GM21447 (cell line): Measurements from ENCODE around the gene CEPT1.

Experiments
- ATAC-seq: cut with Tn5 transposase; IDR thresholded peaks from one replicate; pipeline ENCODE4 v1.9.1; 2021; ENCODE audit not compliant: unreplicated experiment

The CEPT1 gene

GRCh38 chr1:111192074-111192473 lies 52.1 kb downstream of the CEPT1 start:
- ATAC-seq = no peak

DNA sequence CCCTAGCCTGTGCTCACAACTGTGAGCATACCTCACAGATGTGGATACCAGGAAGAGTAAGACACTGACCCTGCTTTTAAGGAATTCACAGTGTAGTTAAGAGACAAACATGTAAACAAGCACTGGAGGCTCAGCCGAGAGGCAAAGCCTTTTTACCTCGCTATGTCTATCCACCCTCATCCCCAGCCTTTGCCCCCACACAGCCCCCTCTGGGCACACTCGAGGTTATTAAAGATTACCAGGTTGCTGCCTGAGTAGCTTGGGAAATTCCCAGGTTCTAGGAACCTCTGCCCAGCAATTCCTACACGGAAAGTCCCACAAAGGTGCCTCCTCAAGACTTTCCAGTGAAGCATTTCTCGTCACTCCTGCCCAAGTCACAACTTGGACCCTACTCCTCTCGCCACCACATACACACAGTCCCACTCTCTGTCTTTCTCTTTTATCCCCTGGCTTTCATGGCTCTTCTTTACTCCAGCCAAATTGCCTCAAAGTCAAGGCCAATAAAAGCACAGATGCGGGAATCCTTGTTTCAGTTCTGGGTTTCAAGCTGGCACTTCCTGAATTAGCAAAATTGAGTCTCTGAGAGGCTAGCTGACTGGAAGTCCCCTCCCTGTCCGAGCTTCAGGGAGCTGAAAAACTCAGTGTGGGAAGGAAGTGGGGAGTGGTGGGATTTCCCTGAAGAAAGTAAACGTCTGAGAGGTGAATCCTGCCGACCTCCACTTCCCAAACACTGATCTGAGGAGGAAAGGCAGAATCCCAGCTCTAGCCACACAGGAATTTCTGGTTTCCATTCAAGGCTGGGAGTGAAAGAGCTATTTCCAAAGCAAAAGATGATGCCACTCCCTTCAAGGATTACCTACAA lies 52.9 kb downstream of the CEPT1 start:
- no peak for ATAC-seq

- ATAC-seq = no peak
These were observed 53.9 kb downstream of the CEPT1 start for GRCh38 chr1:111193712-111194480.

GRCh38 chr1:111195002-111195684 lies 55.1 kb downstream of the CEPT1 start:
- no peak for ATAC-seq

DNA sequence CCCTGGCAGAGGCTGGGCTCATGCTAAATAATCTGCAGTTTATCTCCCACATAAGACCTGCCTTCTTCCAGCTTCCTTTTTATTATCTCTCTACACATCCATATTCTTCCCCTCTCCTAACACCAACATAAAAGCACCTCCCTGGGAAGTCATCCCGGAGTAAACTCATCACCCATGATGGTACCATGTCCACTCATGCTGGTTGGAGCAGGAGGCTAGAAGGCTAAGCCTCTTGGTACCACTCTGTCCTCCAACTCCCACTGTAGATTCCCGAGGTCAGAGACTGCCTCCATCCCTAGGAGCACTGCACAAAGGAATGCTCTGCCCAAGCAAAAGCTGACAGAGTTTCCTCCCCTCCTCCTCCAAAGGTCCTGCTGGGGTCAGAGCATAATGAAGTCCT lies 56.2 kb downstream of the CEPT1 start:
- ATAC-seq = no peak

GRCh38 chr1:111197598-111198284 lies 57.7 kb downstream of the CEPT1 start:
- ATAC-seq = peak; percentile 37

GRCh38 chr1:111198836-111199235 lies 58.8 kb downstream of the CEPT1 start:
- no peak for ATAC-seq

GRCh38 chr1:111199329-111199728 lies 59.3 kb downstream of the CEPT1 start:
- ATAC-seq = no peak

DNA sequence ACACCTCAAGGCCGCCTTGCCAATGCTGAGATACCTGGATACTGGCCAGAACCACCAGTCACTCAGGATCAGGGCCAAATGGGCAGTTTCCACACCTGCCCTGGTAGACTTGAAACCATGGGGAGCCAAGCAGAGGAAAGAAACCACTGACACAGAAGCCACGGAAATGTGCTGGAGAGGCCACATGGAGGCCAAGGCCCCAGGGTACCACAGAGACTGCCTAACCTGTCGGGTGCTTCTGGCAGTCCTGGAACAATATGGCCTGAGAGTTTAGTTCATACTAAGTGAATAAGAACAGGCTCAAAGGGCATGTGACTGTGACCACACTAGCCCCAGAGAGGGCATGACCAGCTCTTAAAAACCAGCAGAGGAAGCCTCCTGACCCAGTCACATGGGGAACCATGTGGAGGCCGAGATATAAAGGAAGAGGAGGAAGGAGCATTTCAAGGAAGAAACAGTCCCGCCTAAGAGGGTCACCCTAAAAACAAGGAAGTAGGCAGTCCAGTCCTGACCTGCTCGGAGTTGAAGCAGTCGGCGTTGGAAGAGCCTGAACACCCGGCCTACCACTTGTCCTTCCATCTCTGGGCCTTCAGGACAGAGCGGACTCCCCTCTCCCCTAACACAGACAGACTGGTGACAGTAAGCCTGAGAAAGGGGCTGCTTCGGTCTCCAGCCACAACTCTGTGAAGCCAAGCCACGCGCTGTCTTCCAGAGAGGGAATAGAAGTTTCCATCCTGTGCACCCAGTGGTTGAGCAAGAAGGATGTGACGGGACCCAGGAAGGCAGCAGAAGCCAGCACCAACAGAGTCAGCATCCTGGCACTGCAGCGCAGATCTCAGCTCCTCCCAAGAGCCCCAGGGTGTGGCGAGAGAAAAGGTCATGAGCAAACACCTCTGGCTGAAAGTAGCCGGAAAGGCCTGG lies 60.1 kb downstream of the CEPT1 start, which contains the start of gene DENND2D:
TSS of gene DENND2D (minus strand) at position 766 of the 921 bp plus-strand sequence. CDS start at position 579, 187 bp downstream.
- ATAC-seq = no peak

- no peak for ATAC-seq
These were observed 60.8 kb downstream of the CEPT1 start for GRCh38 chr1:111200802-111201161.

DNA sequence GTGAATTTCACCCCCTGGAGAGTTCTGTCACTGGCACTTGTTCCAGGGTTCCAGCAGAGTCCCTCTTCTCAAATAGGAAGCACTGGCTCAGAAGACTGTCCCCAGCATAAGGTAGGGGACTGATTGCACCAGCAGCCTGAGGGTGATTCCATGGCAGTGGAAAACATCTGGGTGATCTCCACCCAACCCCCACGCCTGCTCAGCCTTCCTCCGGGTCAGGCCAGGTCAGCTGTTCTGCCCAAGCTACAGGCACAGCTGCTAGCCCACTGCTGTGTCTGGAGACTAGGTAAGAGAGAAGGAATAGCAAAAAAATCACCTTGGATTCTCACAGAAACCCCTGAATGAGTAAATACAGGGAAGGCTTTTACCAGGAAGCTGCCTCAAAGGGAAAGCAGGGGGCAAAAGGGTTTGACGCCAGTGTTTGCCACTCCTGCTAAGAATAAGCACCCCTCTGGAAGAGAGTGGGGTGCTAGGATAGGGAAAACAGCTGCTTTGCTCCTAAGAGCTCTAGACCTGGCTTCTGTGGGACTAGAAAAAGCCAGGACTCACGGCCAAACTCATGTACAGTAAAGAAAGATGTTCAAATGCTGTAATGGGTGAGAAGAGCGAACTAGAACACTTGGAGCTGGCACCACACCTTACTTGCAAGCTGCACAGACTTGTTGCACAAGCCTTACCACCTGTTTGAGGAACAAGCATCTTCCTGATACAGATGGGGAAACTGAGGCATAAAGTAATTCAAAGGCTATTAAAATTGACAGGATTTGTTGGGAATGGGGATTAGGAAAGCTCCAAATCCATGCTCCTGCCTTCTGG lies 61.5 kb downstream of the CEPT1 start:
- no peak for ATAC-seq

GRCh38 chr1:111202366-111202706 lies 62.3 kb downstream of the CEPT1 start:
- ATAC-seq = no peak

DNA sequence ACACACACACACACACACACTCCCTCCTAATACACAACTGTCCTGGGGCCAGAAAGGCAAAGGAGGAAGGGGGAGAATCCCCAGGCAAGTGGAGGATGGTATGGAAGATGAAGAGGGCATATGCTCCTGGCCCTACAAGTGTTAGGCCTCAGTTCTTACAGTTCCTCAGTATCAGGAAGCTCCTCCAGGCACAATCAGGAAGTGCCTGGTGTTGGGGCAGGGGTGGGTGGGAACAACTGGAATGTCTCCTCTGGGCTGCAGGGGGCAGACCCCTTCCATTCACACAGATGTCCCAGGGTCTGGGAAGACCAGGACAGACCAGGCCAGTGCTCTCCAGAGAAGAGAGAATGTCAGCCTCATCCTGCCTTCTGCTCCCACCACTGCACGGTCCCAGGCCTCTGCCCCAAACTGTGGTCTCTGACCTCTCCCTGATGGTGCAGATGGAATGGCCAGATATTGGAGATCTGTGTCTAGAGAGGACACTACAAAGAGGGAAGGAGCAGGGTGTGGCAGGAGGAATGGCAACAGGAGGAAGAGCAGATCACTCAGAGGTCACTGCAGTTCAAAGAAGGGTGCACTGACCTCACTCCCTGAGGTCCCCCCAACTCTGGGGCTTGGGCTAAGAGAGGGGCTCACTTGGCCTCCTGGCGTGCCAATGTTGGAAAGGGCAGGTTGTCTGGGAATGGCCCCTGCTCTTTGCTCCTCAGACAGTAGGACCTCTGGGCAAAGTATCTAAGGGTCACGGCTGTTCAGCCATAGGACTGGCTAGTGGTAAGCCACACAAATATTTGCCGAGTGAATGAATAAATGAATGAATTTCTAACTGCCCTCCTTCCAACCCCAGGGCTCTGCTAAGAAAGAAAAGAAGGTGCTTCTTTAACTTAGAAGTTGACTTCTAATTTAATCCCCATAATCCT lies 62.9 kb downstream of the CEPT1 start:
- ATAC-seq = no peak

DNA sequence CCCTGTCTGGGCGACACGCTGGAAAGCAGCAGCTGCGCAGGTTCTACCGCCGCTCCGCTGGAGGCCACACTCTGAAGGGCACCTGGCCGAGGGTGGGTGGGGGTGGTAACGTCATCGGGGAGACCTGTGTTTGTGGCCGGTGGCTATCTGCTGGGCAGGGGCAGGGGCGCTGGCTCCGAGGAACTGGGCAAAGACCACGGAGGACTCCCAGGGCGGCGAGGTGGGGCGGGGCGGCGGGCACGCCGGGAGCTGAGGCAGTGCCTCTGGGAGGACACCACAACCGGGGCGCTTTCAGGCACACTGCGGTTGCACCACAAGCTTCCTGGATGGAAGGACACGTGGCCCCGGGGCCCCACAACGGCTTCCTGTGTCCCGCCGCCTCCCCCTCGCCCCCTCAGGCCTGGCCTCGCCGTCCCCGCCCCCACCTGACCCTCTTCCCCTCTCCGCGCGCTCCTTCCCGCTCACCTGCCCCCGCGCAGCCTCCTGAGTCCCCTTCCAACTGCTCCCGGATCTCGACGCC lies 63.7 kb downstream of the CEPT1 start:
- peak; percentile 50 for ATAC-seq

DNA sequence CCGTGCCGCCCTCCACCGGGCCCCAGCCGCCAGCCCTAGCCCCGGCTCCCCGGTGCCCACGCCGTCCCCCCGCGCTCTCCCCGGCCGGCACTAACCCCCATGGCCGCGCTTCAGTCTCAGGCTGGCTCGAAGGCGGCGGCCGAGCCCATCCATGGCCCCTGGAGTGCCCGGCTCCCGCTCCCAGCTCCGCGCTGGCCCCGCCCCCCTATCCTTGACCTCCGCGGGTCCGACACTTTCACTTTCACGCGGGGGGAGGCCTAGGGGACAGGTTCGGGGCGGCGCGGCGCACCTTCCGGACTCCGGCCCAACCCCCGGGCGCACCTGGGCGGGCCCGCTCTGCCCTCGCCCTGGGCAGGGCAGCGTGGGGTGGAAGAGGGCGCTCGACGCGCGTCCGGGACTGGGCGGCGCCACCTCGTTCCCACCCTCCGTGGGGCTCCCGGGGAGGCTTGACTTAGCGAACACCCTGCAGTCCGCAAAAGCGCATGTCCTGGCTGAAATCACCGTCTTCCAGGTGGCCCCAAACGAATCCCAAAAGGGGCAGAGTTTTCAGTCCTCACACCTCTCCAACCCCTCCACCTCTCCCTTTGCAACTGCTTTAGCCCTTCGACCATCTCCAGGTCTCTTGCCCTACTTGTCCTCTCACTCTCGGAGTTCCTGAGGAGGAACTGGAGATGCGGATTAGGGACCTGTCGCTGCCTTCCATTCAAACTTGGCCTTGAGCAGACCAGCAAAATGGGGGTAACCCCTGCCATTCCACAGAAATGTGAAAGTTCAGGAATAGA lies 64.4 kb downstream of the CEPT1 start:
- peak; percentile 66 for ATAC-seq

- ATAC-seq = no peak
These were observed 65.1 kb downstream of the CEPT1 start for GRCh38 chr1:111204983-111205713.

DNA sequence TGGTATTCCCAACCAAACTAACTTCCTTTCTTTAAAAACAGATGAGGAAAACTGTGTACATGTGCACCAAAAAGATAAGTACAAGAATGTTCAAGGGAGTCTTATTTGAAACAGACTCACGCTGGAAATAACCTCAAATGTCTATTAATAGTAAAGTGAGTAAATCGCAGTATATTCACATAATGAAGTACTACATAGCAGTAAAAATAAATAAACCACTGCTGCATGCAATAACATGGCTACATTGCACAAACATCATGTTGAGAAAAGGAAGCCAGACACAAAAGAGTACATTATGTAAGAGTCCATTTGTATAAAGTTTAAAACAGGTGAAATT lies 65.7 kb downstream of the CEPT1 start:
- no peak for ATAC-seq
